NOMO-1 (cell line): ENCODE data around the gene CARS2.
"Not testable (repeated sequence)": the region's sequence is repeated elsewhere in the genome, so short reads cannot be mapped to it uniquely, and the experiment has no call there.

Experiments
- DNase-seq, 2 experiments: peaks; one replicate each; lab custom pipeline; 2025; ENCODE audit not compliant: unreplicated experiment in 2 of 2; lab: John Stamatoyannopoulos, UW

CARS2 gene

GRCh38 chr13:110705826-110706569, at the start of gene CARS2:
Gene CARS2 (minus strand): TSS chr13:110706116. CDS start chr13:110706093, 23 bp downstream.
- peak; percentile 91 to 97 for DNase-seq

GRCh38 chr13:110748271-110748670, 42.4 kb upstream of the CARS2 start:
- DNase-seq, result no peak

GRCh38 chr13:110746438-110746837, 40.5 kb upstream of the CARS2 start:
- no peak for DNase-seq

- DNase-seq, result no peak
These were observed 37.8 kb upstream of the CARS2 start for GRCh38 chr13:110743687-110744086.

- DNase-seq, result no peak
These were observed 31.6 kb upstream of the CARS2 start for GRCh38 chr13:110737555-110737954.

- no peak for DNase-seq
These were observed 28.6 kb upstream of the CARS2 start for GRCh38 chr13:110734561-110734960.

GRCh38 chr13:110731072-110731471, 25.2 kb upstream of the CARS2 start:
- DNase-seq, result no peak

- no peak for DNase-seq
These were observed 20.8 kb upstream of the CARS2 start for GRCh38 chr13:110726726-110727125.

GRCh38 chr13:110726153-110726552, 20.2 kb upstream of the CARS2 start:
- DNase-seq, result not testable (repeated sequence)

GRCh38 chr13:110723598-110723997, 17.7 kb upstream of the CARS2 start:
- DNase-seq, result no peak

- DNase-seq, result no peak
These were observed 17.1 kb upstream of the CARS2 start for GRCh38 chr13:110722971-110723370.

GRCh38 chr13:110719036-110719710, 13.3 kb upstream of the CARS2 start:
- DNase-seq, result no peak

- peak in 1 of 2 experiments; percentile 20 for DNase-seq
These were observed 10.3 kb upstream of the CARS2 start for GRCh38 chr13:110716247-110716515.

GRCh38 chr13:110715395-110716246, 9.7 kb upstream of the CARS2 start:
- DNase-seq, result peak; percentile 99 to 100

GRCh38 chr13:110714797-110715394, 9.0 kb upstream of the CARS2 start:
- peak; percentile 49 for DNase-seq

GRCh38 chr13:110713981-110714796, 8.3 kb upstream of the CARS2 start:
- peak; percentile 19 to 33 for DNase-seq

- DNase-seq, result no peak
These were observed 7.7 kb upstream of the CARS2 start, which contains the start of gene ING1 for GRCh38 chr13:110713642-110713952. Gene ING1 (plus strand): TSS chr13:110713700. CDS start chr13:110714150, 450 bp downstream.

- DNase-seq, result peak; percentile 97 to 98
These were observed 7.1 kb upstream of the CARS2 start for GRCh38 chr13:110712849-110713641.

- peak; percentile 80 to 88 for DNase-seq
These were observed 6.3 kb upstream of the CARS2 start for GRCh38 chr13:110712081-110712848.
